ENCODE results near the gene QKI.

QKI gene

DNA sequence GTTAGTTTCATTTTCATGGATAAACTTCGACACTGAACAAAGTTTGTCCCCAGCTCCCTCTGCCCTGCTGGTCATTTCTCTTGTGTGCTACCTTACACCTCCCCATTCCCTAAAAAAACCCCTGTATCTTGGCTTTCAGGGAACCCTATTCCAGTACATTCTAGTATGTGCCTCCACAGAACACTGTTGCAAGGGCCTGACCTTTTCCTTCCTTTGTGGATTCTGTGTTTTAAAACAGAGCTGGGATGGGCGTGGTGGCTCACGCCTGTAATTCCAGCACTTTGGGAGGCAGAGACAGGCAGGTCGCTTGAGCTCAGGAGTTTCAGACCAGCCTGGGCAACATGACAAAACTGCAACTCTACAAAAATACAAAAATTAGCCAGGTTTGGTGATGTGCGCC is 20.6 kb upstream of the QKI start:
- no peak for DNase-seq

DNA sequence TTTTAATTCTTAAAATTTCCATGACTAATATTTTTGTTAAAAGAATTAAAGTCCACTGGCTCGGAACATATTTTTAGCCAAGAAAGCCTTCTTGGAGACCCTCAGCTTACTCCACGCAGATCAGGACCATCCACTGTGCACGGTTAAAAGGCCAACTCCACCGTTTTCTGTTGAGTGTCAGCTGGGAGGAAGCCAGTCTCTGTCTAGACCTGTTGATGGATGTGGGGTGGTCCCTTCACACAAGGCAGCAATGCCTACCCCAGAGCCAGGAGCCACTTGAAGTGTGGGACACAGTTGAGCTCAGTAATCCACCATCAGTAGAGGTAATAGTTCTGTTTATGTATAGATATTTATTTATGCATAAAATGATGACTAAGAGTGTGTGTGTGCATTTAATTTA is 19.9 kb upstream of the QKI start:
- no peak for DNase-seq

DNA sequence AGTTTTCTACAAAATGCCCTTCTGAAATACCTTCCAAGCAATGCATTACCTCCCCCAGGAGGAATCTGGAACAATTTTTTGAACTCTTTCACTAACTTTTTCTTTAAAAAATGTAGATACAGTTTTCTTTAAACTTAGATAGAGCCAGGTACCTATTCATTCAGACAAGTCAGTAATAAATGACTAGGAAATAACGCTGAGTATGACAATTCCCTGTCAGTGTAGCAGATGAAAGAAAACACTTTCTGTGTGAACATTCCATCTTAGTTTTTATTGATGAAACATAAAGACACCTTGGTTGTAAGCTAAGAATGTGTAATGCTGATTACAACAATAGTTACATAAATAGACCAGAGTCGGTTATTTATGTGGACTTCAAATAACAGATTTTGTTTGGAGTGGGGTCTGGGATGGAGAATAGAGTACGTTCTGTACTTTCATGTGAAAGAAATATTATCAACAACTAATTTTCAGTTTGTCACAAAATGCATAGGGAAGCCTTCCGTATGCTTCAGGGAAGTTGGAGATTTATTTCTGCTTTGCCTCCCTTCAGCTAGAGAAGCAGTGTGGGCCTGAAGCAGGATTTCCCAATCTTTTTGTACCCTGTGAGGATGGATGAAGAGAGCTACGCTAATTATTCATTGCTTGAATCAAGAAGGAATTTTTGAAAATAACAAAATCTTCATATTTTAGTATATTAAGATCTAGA is 19.2 kb upstream of the QKI start:
- no peak for DNase-seq

DNA sequence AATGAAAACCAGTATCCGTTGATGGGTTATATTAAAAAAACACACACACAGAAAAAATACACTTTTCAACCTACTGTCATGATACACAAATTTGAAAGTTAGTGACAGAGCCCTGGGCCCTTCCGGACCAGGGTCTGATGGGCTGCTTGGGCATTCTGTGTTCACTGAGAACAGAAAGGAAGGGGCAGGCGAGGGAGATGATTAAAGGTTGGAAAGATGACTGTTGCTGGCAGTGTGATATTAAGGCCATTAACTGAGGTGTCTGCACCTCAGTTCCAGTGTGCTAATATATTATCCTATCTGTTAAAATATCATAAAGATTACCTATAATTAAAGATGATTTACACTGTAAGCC is 18.7 kb upstream of the QKI start:
- no peak for DNase-seq

DNA sequence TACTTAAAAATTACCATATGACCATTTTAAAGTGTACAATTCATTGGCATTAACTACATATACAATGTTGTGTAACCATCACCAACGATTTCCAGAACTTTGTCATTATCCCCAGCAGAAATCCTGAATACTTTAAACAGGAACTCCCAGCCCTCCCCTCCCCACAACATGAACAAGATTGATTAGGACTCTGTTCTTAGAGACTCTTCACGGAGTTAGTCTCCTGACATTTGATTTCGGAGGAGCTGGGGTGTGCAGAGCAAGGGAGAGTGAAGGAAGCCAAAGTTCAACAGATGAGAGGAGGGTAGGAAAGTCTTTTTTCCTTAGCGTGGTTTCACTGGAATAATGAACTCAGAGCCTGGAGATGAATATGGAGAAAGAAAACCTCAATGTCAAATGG is 17.2 kb upstream of the QKI start:
- no peak for DNase-seq

DNA sequence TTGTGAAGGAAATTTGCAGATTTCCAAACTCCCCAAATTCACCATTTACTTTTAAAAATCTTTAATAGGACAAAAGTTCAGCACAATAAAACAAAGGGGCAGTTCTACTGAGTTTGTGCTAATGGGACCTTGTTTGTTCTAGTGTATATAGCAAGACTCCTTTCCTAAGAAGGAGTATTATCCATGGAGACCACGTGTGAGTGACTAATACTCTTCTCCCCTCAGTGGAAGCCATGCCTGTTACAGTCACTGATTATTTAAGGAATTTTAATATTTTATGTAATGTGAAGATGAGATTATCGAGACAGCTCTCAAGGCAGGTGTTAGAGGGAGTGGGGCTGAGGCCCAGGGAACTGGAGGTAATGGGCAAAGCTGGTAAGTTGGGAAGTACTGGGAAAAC is 16.4 kb upstream of the QKI start:
- DNase-seq: no peak

DNA sequence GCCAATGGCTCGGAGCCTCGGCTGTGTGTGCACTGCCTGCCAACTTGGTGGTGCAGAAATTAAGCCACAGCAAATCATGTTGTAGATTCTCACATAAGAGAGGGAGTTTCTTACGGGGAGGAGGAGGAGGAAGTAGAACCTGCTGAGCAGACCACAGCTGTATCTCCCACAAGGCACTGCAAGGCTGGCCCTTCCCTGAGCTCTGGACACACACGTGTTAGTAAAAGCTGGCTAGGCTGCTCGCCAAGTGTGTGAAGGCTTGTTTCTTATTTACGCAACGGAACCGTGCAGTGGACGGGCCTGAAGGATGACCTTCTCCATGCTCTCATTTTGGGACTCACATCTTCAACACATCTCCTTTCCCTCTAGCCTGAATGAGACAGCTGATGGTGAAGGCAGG is 15.7 kb upstream of the QKI start:
- DNase-seq: no peak

DNA sequence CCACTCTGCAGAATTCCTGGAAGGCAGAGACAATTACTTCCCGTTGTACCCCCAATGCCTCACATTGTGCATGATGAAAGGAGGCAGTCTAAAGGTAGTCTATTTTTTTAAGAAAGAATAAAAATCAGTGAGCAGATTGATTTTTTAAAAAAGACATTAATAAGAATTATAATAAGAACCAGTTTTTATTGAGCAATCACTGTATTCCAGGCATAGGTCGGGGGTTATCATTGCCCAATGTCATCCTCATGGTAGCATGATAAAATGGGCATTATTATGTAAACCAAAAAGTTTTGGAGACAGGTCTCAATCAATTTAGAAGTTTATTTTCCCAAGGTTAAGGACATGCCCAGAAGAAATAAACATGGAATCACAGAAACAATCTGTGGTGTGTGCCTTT is 14.0 kb upstream of the QKI start:
- DNase-seq: no peak

DNA sequence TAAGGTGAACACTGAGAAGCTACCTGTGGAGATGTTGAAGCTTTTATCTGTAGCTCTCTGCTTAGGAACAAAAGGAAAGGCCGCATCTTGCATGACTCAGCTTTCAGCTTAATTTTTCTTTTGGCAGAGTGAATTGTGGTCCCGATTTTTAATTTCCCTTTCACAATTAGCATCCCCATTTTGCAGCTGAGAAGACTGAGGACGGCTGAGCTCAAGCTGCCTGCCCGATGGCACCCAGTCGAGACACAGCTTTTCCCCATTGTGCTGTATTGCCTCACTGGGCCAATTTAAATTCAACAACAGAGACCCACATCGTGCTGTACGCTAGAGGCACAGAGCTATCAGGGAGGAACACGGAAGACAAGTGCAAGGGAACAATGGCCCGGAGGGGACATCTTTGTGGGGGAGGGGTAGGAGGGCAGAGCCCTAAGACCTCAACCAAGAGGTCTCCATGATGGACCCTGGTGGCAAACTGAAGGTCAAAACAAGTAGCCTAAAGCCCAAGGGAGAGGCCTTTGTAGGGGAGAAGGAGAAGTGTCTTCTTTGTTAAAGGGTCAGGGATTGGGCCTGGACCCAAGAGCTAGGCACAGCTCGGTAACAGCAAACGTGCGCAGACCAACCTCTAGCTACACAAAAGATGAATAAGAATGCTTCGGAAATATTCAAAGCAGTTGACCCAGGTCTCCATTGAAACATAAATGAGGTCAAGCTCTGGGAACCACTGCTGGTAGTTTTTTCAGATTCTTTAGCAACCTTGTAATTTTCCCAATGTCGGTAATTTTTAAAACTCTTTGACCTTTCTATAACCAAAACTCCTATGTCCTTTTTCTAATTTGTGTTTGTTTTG is 13.3 kb upstream of the QKI start:
- no peak for DNase-seq

DNA sequence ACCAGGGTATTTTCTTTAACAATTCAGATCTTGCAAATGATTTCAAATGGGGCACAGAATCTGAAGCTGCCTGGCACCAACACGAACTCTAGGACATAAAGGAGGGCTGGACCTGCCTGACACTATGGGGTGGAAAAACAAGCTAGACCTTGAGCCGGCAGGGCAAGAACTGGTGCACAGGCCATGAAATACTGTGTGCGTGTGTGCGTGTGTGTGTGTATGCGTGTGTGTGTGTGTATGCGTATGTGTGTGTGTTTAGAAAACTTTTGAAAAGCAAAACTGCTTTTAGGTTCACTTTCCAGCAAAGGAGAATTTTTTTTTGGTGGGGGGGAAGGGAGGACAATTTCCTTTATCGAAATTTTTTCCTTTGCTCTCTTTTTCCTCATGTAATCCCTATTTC is 11.9 kb upstream of the QKI start:
- DNase-seq: no peak

DNA sequence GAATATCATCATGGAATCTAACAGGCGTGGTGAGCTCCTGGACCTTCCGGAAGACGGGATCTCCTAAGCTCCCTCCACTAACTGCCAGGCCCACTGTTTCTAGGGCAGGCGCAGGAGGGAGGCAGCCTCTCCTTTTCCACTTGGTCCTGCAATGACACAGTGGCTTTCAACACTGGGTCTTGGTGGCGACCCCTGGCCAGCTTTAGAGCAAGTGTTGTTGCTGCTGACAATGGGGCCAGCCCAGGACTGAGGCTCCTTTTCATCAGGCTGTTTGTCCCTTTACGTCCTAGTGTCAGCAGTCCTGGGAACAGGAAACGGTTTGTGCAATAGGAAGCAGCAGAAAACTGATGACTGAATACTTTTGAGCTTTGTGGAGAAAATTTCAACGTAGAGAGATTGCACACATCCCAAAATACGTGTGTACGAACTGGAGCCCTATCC is 9.7 kb upstream of the QKI start:
- no peak for DNase-seq

DNA sequence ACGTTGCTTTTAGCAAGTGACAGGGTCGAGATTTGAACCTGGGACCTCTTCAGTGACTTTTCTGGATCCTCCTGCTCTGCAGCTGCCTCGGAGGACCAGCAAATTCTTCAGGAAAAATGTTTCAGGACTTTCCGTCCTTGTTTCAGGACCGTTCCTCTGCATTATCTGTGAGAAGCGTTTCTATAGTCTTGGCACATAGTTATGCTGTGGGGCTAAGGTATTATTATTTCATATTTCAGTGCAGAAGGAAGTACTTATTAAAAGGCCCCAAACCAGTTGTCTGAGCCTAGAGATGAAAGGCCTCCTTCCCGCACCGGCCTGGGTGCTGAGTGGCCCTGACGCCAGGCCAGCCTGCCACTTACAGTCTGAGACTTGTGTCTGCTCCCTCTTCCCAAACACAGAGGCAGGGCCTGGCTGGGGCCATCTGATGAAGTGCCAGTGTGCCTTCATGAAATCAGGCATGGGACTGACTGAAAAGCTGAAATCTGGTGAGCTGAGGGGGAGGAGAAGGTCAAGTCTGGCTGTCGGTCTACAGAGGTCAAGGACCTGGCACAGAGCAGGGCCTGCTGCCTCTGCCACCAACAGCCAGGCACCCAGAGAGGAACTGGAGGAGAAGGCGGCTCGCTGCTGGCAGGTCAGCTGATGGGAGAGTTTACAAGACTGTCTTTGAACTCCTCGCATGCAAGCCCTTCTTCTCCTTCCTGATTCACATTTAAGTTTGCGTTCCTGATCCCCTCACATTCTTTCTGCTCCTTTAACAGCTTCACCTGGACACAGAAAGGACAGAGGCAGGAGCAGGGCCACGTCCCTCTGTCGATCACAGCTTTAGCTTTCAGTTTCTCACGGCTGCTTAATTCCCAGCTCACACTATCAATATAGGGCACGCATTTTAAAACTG is 8.9 kb upstream of the QKI start:
- DNase-seq: no peak

DNA sequence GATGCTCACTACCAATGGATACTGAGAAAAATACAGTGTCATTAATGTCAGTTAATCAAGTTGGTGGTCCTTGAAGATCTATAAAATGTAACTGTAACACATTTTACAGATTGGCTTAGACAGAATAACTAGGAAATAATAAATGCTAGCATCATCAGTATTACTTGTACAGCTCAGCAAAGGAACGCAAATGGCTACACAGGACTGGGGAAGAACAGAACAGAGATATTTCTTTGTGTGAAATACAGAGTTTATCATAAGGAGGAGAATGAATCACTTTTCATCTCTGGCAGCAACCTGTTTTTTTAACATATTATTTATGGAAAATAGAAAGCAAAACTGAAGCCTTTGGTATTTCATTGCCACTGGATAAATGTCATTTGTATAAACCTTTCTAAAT is 8.2 kb upstream of the QKI start:
- DNase-seq: no peak

DNA sequence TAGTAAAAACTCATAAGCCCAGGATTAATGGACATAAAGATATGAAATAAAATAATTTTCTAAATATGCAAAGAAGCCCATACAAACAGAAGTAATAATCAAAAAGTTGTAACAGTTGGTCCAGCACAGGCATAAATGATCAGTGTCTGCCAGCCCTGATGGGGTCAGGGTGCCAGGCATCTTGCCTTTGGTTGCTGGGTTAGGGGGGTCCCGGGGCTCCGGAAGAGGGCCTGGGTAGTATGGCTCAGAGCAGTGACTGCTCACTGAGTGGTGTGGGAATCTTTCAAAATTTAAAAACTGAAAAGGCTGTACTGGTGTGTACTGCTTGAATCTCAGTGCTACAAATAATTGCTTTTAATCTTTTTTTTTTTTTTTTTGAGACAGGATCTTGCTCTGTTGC is 7.7 kb upstream of the QKI start:
- DNase-seq: no peak

DNA sequence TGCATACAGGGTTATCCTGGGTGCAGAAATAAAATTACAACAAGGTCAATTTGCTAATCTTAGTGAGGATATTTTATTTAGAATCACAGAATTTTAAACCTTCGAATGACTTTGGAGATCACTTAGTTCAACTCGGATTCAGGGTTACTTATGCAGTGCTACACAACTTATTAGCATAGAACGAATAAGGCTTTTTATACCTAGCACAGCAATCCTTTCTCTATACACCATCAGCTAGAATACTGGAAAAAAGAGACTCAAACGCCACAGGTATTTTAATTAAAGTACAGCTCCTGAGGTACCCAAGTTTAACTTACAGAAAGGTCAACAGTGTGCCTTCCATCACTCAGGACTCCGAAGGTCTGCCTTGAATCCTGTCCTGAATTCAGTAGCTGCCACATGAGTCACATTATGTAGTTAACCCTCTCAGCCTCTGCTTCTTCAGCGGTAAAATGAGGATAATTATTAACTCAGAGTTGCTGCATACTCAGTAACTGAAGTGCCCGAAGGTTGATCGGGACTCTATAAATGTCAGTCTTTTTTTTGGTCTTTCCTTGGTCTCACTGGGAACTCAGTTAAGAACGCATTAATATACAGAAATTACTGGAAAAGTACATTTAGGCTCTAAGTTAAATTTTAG is 6.0 kb upstream of the QKI start:
- no peak for DNase-seq

DNA sequence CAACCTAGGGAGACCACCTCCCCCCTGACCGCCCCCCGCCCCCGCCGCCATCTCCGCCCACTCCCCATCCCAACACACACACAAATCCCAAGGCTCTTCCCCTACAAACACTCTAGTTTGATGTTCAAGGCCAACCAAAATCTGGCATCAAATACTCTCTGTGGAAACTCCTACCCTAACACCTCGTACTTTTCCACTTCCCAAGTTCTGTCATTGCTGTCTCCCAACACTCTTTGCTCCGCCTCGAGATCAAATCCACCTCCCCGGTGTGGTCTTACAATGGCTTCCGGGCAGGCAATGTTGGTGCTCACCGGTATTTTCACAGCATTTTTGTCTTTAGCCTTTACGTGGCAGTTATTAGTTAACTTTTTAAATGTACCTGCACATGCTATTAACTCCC is 4.8 kb upstream of the QKI start:
- DNase-seq: no peak

DNA sequence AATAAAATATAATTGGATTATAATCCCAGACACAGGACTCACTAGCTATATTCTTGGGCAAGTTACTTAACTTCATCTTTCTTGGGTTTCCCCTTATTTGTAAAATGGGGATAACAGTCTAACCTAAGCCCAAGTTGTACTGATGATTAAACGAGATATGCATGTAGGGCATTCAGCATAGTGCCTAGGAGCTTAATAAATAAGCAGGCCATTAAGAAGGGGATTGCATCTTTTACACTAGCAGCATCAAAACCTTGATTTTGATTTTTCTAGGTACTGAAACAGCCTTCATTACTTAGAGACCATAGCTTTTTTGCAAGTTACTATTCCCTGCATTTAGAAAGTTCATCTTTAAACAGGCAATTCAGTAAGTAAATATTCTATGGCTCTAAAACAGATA is 2.2 kb upstream of the QKI start:
- DNase-seq: no peak

DNA sequence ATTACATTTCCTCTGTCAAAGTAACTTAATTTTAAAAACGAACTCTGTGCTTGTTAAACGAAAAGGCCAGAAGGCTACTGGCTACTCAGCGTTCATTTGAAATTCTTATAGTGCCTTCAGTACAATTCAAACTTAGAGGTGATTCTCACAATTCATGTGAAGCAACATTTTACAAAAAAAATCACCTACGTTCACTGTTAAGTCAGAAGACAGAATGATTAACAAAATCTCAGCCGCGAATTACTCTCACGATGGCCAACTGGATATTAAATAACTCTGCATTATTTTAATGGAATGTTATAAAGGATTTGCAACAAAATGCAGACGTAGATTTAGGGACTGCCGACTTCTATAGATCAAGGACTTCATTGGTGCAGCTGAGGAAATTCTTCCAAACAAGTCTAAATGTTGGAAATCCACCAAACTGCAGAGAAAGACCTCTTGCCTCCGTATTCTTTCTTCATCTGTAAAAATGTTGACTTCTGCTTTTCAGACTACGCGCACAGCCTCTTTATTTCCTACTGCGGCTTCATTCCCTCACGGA is 1.6 kb upstream of the QKI start:
- DNase-seq: peak; percentile 43

DNA sequence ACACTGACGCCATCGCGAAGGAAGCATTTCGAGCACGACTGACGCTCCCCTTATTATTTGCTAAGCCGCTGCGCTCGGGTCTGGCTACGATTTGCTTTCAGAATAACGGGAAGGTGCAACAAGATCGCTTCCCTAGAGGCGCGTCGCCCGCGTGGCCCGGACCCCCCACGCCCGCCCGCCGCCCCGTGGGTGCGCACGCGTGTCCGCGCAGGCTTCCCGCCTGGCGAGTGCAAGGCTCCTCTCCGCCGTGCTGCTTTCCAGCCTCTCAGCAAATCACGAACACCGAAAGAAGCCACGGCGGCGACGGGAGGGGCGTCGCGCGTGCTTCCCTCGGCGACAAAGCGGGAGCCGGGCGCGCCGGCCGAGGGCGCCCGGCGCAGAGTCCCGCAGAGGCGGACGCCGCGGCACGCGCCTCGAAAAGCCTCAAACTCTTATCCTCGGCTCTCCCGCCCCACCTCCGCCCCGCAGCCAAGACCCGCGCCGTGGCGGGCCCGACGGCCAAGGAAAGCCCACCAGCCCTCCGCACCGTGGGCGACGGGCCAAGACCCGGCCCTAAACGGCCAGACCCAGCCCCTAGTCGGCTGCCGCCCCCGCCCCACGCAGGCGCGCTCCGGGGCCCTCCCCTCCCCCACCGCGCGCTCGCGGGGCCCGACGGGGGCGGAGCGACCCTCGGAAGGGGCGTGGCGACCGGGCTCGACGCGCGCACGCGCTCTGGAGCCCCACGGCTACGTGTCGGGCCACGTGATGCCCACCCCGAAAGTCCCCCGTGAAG is 987 bp upstream of the QKI start:
- peak; percentile 57 for DNase-seq

DNA sequence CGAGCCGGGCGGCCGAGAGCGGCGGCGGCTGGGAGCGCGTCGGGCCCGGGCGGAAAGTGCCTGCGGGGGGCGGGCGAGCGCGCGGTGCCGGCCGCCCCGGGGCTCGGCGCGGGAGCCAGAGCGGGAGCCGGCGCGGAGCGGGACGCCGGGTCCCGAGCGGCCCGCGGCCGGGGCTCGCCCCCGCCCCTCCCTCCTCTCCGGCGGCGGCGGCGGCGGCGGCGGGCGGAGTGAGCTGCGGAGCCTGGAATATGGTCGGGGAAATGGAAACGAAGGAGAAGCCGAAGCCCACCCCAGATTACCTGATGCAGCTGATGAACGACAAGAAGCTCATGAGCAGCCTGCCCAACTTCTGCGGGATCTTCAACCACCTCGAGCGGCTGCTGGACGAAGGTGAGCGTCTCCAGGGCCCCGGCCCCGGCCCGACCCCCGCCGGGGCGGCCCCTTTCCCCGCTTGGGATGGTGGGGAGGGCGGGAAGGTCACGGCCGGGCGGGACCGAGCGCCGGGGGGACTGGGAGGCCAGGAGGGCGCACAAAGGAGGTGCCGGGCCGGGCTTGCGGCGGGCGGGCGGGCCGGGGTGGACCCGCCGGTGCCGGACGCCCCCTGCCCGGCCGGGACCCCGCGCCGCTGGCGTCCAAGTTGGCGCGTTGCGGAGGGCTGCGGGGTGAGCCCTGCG is 565 bp downstream of the QKI start:
- DNase-seq: no peak

Measured in NCI-H2227 treated with DMSO at 0.1 percent for 48 hours (cell line).